GM18861 (cell line): ENCODE data around the gene FOXG1.

Source experiments
- ATAC-seq: cut with Tn5 transposase; IDR thresholded peaks from one replicate; pipeline ENCODE4 v1.9.1; 2021; ENCODE audit not compliant: unreplicated experiment

Gene FOXG1

GRCh38 chr14:28761438-28762291, 4.9 kb upstream of the FOXG1 start:
- ATAC-seq: no peak

- no peak for ATAC-seq
Observed at GRCh38 chr14:28762303-28762954, 4.2 kb upstream of the FOXG1 start.

GRCh38 chr14:28762955-28763326, 3.6 kb upstream of the FOXG1 start:
- ATAC-seq: no peak

DNA sequence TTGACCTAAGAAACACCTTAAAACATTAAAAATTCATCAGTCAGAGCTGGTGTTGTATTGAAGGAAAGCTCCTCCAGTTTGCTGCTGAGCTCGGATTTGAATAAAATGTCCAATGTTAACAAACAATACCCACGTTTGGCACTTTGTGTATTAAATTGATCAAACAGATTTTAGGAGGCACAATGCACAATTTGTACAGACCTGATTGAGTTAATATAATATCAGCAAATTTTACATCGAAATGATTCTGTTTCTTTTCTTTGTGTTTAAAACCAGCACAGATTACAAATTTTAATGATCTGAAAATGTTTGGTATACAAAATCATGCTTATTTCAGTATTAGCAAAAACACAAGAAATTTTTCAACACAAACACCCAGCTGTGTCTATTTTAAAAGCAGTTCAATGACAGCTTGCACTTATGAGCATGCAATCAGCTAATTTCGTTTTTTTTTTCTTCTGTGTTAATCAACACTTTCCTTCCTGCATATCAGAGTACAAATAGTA, 2.8 kb upstream of the FOXG1 start:
- no peak for ATAC-seq

- ATAC-seq: no peak
Observed at GRCh38 chr14:28764257-28765160, 2.1 kb upstream of the FOXG1 start.

- ATAC-seq: no peak
Observed at GRCh38 chr14:28765169-28765830, 1.3 kb upstream of the FOXG1 start.

DNA sequence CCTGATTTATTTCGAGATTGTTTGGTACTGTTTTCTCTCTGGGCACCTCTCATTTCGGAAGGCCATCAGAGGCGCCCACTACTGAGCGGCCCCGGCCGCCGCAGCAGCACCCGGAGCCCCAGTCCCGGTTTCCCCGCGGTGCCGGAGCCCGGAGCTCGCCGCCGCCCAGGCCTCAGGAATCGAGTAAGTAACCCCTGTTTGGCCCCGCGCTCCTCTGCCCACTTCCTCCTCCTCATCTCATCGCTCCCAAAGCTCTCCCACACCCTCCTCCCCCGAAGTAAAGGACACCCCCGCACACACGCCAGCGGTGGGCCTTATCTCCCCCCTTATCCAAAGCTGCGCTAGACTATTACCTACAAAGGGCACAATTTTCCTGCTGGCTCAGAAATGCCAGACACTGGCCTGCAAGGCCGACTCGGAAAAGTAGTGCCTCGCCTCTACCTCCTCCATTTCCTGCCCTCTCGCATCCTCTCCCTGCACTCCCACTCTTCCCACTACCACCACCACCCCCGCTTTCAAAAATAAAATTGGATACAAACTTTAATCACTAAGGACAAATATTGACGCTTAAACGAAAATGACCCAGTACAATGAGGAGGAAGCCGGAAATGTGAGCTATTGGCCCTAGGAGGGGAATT, 637 bp upstream of the FOXG1 start:
- no peak for ATAC-seq

DNA sequence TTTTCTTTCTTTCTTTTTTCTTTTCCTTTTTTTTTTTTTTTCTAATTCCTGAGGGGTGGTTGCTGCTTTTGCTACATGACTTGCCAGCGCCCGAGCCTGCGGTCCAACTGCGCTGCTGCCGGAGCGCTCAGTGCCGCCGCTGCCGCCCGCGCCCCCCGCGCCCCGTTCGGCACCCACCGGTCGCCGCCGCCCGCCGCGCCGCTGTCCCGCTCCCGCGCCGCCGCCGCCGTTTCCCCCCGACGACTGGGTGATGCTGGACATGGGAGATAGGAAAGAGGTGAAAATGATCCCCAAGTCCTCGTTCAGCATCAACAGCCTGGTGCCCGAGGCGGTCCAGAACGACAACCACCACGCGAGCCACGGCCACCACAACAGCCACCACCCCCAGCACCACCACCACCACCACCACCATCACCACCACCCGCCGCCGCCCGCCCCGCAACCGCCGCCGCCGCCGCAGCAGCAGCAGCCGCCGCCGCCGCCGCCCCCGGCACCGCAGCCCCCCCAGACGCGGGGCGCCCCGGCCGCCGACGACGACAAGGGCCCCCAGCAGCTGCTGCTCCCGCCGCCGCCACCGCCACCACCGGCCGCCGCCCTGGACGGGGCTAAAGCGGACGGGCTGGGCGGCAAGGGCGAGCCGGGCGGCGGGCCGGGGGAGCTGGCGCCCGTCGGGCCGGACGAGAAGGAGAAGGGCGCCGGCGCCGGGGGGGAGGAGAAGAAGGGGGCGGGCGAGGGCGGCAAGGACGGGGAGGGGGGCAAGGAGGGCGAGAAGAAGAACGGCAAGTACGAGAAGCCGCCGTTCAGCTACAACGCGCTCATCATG, 654 bp downstream of the FOXG1 start:
- no peak for ATAC-seq

DNA sequence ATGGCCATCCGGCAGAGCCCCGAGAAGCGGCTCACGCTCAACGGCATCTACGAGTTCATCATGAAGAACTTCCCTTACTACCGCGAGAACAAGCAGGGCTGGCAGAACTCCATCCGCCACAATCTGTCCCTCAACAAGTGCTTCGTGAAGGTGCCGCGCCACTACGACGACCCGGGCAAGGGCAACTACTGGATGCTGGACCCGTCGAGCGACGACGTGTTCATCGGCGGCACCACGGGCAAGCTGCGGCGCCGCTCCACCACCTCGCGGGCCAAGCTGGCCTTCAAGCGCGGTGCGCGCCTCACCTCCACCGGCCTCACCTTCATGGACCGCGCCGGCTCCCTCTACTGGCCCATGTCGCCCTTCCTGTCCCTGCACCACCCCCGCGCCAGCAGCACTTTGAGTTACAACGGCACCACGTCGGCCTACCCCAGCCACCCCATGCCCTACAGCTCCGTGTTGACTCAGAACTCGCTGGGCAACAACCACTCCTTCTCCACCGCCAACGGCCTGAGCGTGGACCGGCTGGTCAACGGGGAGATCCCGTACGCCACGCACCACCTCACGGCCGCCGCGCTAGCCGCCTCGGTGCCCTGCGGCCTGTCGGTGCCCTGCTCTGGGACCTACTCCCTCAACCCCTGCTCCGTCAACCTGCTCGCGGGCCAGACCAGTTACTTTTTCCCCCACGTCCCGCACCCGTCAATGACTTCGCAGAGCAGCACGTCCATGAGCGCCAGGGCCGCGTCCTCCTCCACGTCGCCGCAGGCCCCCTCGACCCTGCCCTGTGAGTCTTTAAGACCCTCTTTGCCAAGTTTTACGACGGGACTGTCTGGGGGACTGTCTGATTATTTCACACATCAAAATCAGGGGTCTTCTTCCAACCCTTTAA, 1.5 kb downstream of the FOXG1 start:
- ATAC-seq: no peak

DNA sequence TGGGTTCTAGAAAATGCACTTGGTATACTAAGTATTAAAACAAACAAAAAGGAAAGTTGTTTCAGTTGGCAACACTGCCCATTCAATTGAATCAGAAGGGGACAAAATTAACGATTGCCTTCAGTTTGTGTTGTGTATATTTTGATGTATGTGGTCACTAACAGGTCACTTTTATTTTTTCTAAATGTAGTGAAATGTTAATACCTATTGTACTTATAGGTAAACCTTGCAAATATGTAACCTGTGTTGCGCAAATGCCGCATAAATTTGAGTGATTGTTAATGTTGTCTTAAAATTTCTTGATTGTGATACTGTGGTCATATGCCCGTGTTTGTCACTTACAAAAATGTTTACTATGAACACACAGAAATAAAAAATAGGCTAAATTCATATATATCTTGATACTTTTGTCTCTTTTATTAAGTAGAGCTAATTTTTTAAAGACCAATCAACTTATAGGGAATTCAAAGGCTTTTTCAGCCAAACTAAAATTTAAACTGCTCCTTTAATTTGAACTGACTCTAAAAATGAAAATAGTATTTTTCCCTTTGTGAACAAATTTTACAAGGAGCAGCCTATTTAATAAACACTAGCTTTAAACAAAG, 2.8 kb downstream of the FOXG1 start:
- ATAC-seq: no peak

DNA sequence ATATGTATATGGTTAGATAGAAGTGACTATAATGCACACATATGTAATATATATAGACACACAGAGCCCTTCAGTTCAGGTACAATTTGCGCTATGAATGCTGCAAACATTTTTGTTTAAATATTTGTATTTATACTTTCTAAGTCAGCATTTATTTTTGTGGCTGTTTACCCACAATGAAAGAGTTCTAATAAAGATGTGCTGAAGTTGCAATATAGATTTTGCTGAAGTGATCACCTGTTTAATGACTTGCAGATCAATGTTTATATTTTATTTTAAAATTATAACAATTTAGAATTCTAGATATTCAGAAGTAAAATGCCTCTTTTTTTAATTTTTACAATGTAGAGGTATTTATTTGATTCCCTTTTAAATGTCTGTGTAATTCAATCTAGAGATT, 3.5 kb downstream of the FOXG1 start:
- no peak for ATAC-seq

GRCh38 chr14:28770630-28771029, 4.0 kb downstream of the FOXG1 start:
- no peak for ATAC-seq

- ATAC-seq: no peak
Observed at GRCh38 chr14:28771168-28771567, 4.6 kb downstream of the FOXG1 start.

DNA sequence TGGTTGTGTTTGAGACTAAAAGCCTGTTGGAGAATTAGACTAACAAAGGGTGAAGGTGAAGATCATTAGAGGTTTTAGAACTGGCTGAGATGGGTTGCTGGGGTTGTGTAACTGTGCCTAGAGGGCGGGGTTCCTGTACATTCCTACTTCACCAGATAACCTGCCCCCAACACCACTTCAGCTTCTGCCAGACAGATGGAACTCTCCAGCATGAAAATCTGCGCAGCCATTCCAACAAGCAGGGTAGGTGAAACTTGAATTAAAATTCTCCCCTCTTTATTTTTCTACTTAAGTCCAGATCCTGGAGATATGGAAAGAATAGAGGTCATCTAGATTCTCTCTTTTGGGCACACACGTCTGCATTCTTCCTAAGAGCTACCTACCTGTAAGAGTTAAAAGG, 6.0 kb downstream of the FOXG1 start:
- no peak for ATAC-seq

DNA sequence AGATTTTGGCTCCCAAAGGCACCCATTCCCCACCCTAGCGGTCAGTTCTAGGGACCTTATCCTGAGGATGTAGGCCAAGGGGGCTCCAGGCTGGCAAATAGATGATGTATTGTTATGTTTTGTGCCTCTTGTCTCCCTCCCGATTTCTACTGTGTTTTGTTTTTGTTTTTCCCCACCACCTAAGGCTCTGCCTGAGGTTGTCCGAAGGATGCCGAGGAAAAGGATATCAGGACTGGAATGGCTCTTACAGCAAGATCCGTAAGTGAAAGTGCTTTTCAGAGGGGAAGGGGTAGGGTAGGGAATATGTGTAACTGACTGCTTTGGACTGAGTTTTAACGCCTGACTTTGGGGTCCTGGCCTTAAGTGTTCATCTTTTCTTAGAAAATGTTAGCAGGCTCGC, 6.6 kb downstream of the FOXG1 start:
- ATAC-seq: no peak

DNA sequence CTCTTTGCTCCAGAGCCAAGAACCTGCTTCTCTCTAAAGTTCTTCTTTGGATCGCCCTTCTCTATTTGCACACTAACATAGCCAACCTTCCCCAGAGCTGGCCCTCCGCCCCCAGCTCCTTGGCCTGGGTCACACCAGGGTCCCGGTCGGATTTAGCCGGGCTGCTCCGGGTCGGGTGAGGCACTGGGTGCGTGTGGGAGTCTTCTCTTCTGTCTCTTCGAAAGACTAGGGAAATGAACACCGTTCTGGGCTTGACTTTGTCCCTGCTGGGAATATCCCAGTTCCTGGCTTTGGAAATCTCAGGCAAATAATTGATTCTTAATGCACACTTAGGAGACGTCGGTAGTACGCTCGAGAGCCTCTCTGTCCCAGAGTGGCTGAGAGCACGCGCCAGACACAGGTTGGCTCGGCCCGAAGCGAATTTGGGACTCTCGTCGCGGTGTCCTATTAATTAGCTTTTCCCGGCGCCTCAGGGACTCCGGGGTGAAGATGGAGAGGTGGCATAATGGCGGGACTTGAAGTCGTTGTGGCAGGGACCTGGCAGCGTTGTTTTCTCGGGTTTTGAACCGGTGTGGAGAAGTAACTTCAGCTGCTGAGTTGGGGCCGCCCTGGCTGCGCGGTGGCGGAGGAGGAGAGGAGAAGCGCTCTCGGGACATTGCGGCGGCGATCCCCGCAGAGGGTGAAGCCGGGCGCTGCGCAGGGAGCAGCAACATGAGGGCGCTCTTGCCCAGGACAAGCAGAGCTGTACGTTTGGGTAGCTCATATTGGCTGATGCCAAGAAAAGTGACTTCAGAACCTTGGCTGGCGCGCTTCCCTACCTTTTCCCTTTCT, 7.5 kb downstream of the FOXG1 start:
- ATAC-seq: no peak
